ENCODE data around the gene POU2F1. TPM values are rescaled to one million over a fixed set of nuclear protein-coding genes. Genes with fewer than 3 reads are reported as not detected.
"Not testable (repeated sequence)": the region's sequence is repeated elsewhere in the genome, so short reads cannot be mapped to it uniquely, and the experiment has no call there.

Gene POU2F1
- total RNA-seq, 1 donor from 2014 or later = 36.1 TPM

DNA sequence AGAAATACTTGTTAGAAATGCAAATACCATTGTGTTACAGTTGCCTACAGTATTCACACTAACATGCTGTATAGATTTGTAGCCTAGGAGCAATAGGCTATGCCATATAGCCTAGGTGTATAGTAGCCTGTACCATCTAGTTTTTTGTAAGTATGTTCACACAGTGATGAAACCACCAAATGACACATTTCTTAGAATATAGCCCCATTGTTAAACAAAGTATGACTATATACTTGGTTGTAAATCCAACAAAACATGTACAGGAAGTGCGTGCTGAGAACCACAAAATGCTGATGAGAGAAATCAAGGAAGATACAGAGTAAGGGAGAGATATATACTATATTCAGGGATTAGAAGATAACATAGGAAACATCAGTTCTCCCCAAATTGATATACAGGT, 92.2 kb downstream of the POU2F1 start:
- H3K27me3 Mint-ChIP-seq = no peaks in the 10 kb centered on the region
- H3K27ac Mint-ChIP-seq = no peak overlapping the region
- no peak overlapping the region for H3K4me3 Mint-ChIP-seq (ENCODE audit: low read depth)
- peaks cover 26% of the 10 kb centered on the region for H3K36me3 Mint-ChIP-seq (ENCODE audit: insufficient read depth)
- peaks cover 24% of the 10 kb centered on the region for H3K9me3 Mint-ChIP-seq (ENCODE audit: low read depth)
- TF ChIP-seq, protein P1, sequence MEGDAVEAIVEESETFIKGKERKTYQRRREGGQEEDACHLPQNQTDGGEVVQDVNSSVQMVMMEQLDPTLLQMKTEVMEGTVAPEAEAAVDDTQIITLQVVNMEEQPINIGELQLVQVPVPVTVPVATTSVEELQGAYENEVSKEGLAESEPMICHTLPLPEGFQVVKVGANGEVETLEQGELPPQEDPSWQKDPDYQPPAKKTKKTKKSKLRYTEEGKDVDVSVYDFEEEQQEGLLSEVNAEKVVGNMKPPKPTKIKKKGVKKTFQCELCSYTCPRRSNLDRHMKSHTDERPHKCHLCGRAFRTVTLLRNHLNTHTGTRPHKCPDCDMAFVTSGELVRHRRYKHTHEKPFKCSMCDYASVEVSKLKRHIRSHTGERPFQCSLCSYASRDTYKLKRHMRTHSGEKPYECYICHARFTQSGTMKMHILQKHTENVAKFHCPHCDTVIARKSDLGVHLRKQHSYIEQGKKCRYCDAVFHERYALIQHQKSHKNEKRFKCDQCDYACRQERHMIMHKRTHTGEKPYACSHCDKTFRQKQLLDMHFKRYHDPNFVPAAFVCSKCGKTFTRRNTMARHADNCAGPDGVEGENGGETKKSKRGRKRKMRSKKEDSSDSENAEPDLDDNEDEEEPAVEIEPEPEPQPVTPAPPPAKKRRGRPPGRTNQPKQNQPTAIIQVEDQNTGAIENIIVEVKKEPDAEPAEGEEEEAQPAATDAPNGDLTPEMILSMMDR (IDR thresholded peaks at IDR 0.05; ENCODE audit: unreplicated experiment) = no peak
- no peak for DNase-seq (ENCODE audit: low spot score, unreplicated experiment)
- peaks cover 1% of the 10 kb centered on the region for H3K4me1 Mint-ChIP-seq (ENCODE audit: low read depth)

DNA sequence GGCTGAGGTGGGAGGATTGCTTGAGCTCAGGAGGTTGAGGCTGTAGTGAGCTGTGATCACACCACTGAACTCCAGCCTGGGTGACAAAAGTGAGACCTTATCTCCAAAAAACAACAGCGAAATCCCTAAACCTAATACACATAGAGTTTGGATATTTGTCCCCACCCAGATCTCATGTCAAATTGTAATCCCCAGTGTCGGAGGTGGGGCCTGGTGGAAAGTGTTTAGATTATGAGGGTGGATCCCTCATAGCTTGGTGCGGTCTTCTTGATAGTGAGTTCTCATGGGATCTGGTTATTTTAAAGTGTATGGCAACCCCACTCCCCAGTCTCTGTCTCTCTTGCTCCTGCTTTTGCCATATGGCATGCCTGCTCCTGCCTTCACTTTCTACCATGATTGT, 94.0 kb downstream of the POU2F1 start:
- Mint-ChIP-seq H3K27ac (no peak overlapping the region), H3K4me1 (ENCODE audit: low read depth) (peaks cover 1% of the 10 kb centered on the region), H3K36me3 (ENCODE audit: insufficient read depth) (peaks cover 41% of the 10 kb centered on the region), H3K9me3 (ENCODE audit: low read depth) (peaks cover 38% of the 10 kb centered on the region), H3K4me3 (ENCODE audit: low read depth) (no peak overlapping the region), H3K27me3 (no peaks in the 10 kb centered on the region)
- DNase-seq (ENCODE audit: low spot score, unreplicated experiment) = no peak
- TF ChIP-seq, protein P1 (IDR thresholded peaks at IDR 0.05; ENCODE audit: unreplicated experiment) = no peak

DNA sequence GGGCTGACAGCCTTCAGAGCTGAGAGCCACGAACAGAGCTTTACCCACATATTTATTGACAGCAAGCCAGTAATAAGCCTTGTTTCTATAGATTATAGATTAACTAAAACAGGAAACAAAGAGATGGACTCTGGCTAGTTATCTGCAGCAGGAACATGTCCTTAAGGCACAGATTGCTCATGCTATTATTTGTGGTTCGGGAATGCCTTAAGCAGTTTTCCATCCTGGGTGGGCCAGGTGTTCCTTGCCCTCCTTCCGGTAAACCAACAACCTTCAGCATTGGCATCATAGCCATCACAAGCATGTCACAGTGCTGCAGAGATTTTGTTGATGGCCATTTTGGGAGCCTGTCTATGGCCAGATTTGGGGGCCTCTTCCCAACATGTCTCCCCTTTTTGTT, 96.8 kb downstream of the POU2F1 start:
- H3K27ac Mint-ChIP-seq = no peak overlapping the region

DNA sequence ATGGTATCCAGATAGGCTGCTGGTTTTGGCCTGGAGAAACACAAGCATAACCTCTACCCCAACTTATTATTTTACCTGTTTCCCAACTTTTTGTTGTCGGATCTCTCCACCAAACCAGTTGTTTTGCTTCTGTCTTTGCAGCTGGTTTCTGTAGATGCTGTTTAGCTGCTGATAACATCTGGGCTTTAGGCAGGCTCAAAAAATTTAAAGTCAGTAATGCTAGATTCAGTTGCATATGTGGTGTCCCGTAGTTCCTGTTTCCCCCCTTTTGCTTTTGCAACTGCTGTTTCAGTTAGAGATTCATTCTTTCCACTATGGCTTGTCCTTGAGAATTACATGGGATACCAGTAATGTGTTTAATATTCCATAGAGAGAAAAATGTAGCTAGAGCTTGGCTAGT, 98.5 kb downstream of the POU2F1 start:
- not testable (repeated sequence) for H3K27me3 Mint-ChIP-seq; H3K4me3 Mint-ChIP-seq (ENCODE audit: low read depth); H3K4me1 Mint-ChIP-seq (ENCODE audit: low read depth); DNase-seq (ENCODE audit: low spot score, unreplicated experiment); H3K27ac Mint-ChIP-seq
- Mint-ChIP-seq H3K36me3 (ENCODE audit: insufficient read depth) (peaks cover 70% of the 10 kb centered on the region), H3K9me3 (ENCODE audit: low read depth) (peaks cover 63% of the 10 kb centered on the region)

More for the DNA sequence above, 96.8 kb downstream of the POU2F1 start:
- Mint-ChIP-seq H3K27me3 (no peaks in the 10 kb centered on the region), H3K36me3 (ENCODE audit: insufficient read depth) (peaks cover 59% of the 10 kb centered on the region), H3K9me3 (ENCODE audit: low read depth) (peaks cover 58% of the 10 kb centered on the region), H3K4me1 (ENCODE audit: low read depth) (no peaks in the 10 kb centered on the region), H3K4me3 (ENCODE audit: low read depth) (no peak overlapping the region)
- TF ChIP-seq, protein P1 (IDR thresholded peaks at IDR 0.05; ENCODE audit: unreplicated experiment) = no peak
- no peak for DNase-seq (ENCODE audit: low spot score, unreplicated experiment)

DNA sequence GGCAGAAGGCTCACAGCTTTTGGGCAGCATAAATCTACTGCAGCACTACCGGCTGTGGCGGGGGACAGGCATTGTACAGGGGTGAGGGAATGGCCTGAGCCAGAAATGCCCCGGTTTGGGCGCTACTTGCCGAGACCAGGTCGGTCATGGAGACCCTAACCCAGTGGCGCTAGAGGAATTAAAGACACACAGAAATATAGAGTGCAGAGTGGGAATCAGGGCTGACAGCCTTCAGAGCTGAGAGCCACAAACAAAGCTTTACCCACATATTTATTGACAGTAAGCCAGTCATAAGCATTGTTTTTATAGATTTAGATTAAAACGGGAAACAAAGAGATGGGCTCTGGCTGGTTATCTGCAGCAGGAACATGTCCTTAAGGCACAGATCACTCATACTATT, 101.8 kb downstream of the POU2F1 start:
- Mint-ChIP-seq H3K36me3 (ENCODE audit: insufficient read depth) (peaks cover 62% of the 10 kb centered on the region), H3K27me3 (no peaks in the 10 kb centered on the region), H3K27ac (no peak overlapping the region), H3K9me3 (ENCODE audit: low read depth) (peaks cover 55% of the 10 kb centered on the region), H3K4me1 (ENCODE audit: low read depth) (no peaks in the 10 kb centered on the region), H3K4me3 (ENCODE audit: low read depth) (no peak overlapping the region)
- no peak for DNase-seq (ENCODE audit: low spot score, unreplicated experiment)
- TF ChIP-seq, protein P1 (IDR thresholded peaks at IDR 0.05; ENCODE audit: unreplicated experiment) = no peak

DNA sequence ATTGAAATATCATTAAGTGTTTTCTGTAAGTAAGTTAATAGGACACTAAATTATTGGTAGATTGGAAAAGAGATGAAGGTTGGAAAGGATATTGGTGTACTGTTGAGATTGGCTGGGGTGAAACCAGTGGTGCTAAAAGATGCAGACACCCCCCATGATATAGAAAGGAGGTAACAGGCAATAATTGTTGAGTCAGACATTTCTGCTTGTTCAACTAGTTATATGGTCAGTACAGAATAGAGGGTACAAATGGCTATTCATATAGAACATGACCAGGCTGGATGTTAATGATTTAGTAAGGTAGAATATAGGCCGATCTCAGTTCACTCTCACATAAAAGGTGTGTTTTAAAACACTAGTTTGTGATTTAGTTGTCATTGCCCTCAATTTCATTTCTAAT, 104.5 kb downstream of the POU2F1 start:
- TF ChIP-seq, protein P1 (IDR thresholded peaks at IDR 0.05; ENCODE audit: unreplicated experiment) = no peak
- Mint-ChIP-seq H3K4me3 (ENCODE audit: low read depth) (no peak overlapping the region), H3K4me1 (ENCODE audit: low read depth) (no peaks in the 10 kb centered on the region), H3K36me3 (ENCODE audit: insufficient read depth) (peaks cover 43% of the 10 kb centered on the region), H3K9me3 (ENCODE audit: low read depth) (peaks cover 33% of the 10 kb centered on the region), H3K27me3 (no peaks in the 10 kb centered on the region), H3K27ac (no peak overlapping the region)
- no peak for DNase-seq (ENCODE audit: low spot score, unreplicated experiment)
